A549 (cell line): Measurements from ENCODE around the gene SKP1. TPM values are rescaled to one million over a fixed set of nuclear protein-coding genes. Genes with fewer than 3 reads are reported as not detected.
A peak's percentile ranks its signal among the peaks of the same experiment; 100 is the strongest.

ENCODE experiments used
- ATAC-seq, 2 experiments: fragments of 200-7000 bp in 1 of 2; fragments of >200 bp in 1 of 2; cut with Nextera tagmentation in 1 of 2; cut with Tn5 transposase in 1 of 2; 3 replicates each; pipeline versions ENCODE4 v1.8.0 to v1.9.1; 2018 to 2020; ENCODE audit warnings: mild to moderate bottlenecking in 1 of 2, moderate library complexity in 1 of 2
- CTCF ChIA-PET: fragments of 300-600 bp; sonication (Branson Sonifier 250); formaldehyde crosslinking; extraction: SDS; loops from one replicate; lab custom pipeline; 2021; ENCODE audit warnings: antibody characterized with exemption, inconsistent platforms; lab: Yijun Ruan, JAX
- POLR2A ChIA-PET: fragments of 350-600 bp; formaldehyde crosslinking; extraction: SDS; loops from one replicate; lab custom pipeline; 2021; ENCODE audit warnings: antibody characterized with exemption, inconsistent platforms; lab: Yijun Ruan, JAX
- DNase-seq, 2 experiments: peaks; one replicate each; pipeline versions ENCODE4 v3.0.0 to v3.0.0-alpha.2; 2011 to 2016; ENCODE audit warnings: low read depth in 1 of 2, low spot score in 1 of 2
- FAIRE-seq: peaks from 2 replicates; lab custom pipeline; 2011; peaks lifted over from hg19 to GRCh38; lab: Jason Lieb, UNC
- H3K27ac ChIP-seq, 2 experiments: fragments of >200 bp; sonication (Bioruptor Twin); formaldehyde crosslinking; 3 replicates each; pipeline ENCODE4 v1.5.1; 2016 to 2017
- H3K4me1 ChIP-seq: fragments of >200 bp; sonication (Bioruptor Twin); formaldehyde crosslinking; 3 replicates; pipeline ENCODE4 v1.6.1; 2016
- H3K4me2 ChIP-seq: fragments of >200 bp; sonication (Bioruptor Twin); formaldehyde crosslinking; 3 replicates; pipeline ENCODE4 v1.6.1; 2016
- H3K4me3 ChIP-seq: fragments of >200 bp; sonication (Bioruptor Twin); formaldehyde crosslinking; 3 replicates; pipeline ENCODE4 v1.5.1; 2016
- H3K9me3 ChIP-seq: fragments of >200 bp; sonication (Bioruptor Twin); formaldehyde crosslinking; 3 replicates; pipeline ENCODE4 v1.6.1; 2016
- BHLHE40 ChIP-seq: IDR thresholded peaks from 2 replicates; pipeline ENCODE4 v1.6.1; 2012; ENCODE audit warnings: low read depth, low read length, inconsistent platforms
- CBX2 ChIP-seq: fragments of 200-600 bp; sonication (generic); IDR thresholded peaks from 2 replicates; pipeline ENCODE4 v1.6.1; 2016; ENCODE audit warnings: low read depth, mild to moderate bottlenecking, borderline replicate concordance
- CEBPB ChIP-seq, 2 experiments: fragments of >200 bp in 1 of 2; sonication (Bioruptor Twin) in 1 of 2; formaldehyde crosslinking in 1 of 2; IDR thresholded peaks; 2 replicates each; pipeline ENCODE4 v1.6.1; 2012 to 2016
- CHD4 ChIP-seq: fragments of 200-600 bp; sonication (generic); IDR thresholded peaks from 2 replicates; pipeline ENCODE4 v1.6.1; 2016; ENCODE audit warnings: antibody characterized with exemption, mild to moderate bottlenecking, borderline replicate concordance
- CTCF ChIP-seq: fragments of >200 bp; sonication (Bioruptor Twin); formaldehyde crosslinking; IDR thresholded peaks from 3 replicates; pipeline ENCODE4 v1.5.1; 2016
- FOSB ChIP-seq: fragments of 250-450 bp; sonication (Bioruptor Pico); IDR thresholded peaks from 2 replicates; pipeline ENCODE4 v1.5.0; 2020; ENCODE audit warnings: mild to moderate bottlenecking, moderate library complexity
- FOXS1 ChIP-seq: fragments of 250-450 bp; sonication (Bioruptor Pico); IDR thresholded peaks from 2 replicates; pipeline ENCODE4 v1.5.0; 2020; ENCODE audit warnings: mild to moderate bottlenecking, moderate library complexity
- HOXA7 ChIP-seq: fragments of 250-450 bp; sonication (Bioruptor Pico); IDR thresholded peaks from 2 replicates; pipeline ENCODE4 v1.5.0; 2020; ENCODE audit warnings: mild to moderate bottlenecking, moderate library complexity
- NPAS2 ChIP-seq: fragments of 250-450 bp; sonication (Bioruptor Pico); IDR thresholded peaks from 2 replicates; pipeline ENCODE4 v1.8.0; 2022; ENCODE audit warnings: mild to moderate bottlenecking, moderate library complexity, borderline replicate concordance
- NR3C1 ChIP-seq: fragments of >200 bp; sonication (Bioruptor Twin); formaldehyde crosslinking; IDR thresholded peaks from 3 replicates; pipeline ENCODE4 v1.6.1; 2017
- PHF8 ChIP-seq: fragments of 200-600 bp; sonication (generic); IDR thresholded peaks from 2 replicates; pipeline ENCODE4 v1.6.1; 2016; ENCODE audit warnings: low read depth, mild to moderate bottlenecking, antibody characterized with exemption, moderate library complexity, borderline replicate concordance
- POLR2A ChIP-seq: IDR thresholded peaks from 2 replicates; pipeline ENCODE4 v1.6.1; 2012; ENCODE audit warnings: mild to moderate bottlenecking, low read length
- POLR2AphosphoS2 ChIP-seq: conservative IDR thresholded peaks from 2 replicates; pipeline ENCODE4 v1.6.1; 2012; ENCODE audit warnings: low read length, improper control_type of control experiment, inconsistent platforms
- RAD21 ChIP-seq, 2 experiments: fragments of >200 bp in 1 of 2; sonication (Bioruptor Twin) in 1 of 2; formaldehyde crosslinking in 1 of 2; IDR thresholded peaks in 1 of 2; conservative IDR thresholded peaks in 1 of 2; 2 replicates in 1 of 2; 3 replicates in 1 of 2; pipeline ENCODE4 v1.6.1; 2012 to 2018; ENCODE audit warnings: inconsistent platforms in 1 of 2
- RARB ChIP-seq: fragments of 250-450 bp; sonication (Bioruptor Pico); IDR thresholded peaks from 2 replicates; pipeline ENCODE4 v1.8.0; 2021; ENCODE audit warnings: mild to moderate bottlenecking, moderate library complexity
- RCOR1 ChIP-seq: fragments of 150-350 bp; IDR thresholded peaks from 2 replicates; pipeline ENCODE4 v1.6.1; 2014; ENCODE audit warnings: antibody characterized with exemption, low read length, low read depth
- SMC3 ChIP-seq: fragments of >200 bp; sonication (Bioruptor Twin); formaldehyde crosslinking; IDR thresholded peaks from 3 replicates; pipeline ENCODE4 v1.6.1; 2018; ENCODE audit warnings: inconsistent platforms
- USF2 ChIP-seq: fragments of 450-650 bp; IDR thresholded peaks from 2 replicates; pipeline ENCODE4 v1.6.1; 2014; ENCODE audit warnings: antibody characterized with exemption
- ZFP36 ChIP-seq: fragments of 450-650 bp; IDR thresholded peaks from 2 replicates; pipeline ENCODE4 v1.6.1; 2014; ENCODE audit warnings: borderline replicate concordance; ENCODE audit not compliant: partially characterized antibody
- ZNF302 ChIP-seq: fragments of 250-450 bp; sonication (Bioruptor Pico); IDR thresholded peaks from 2 replicates; pipeline ENCODE4 v1.9.0; 2021; ENCODE audit warnings: inconsistent platforms, mild to moderate bottlenecking, moderate library complexity
- WGBS: methylation state at CpG from one replicate; pipeline ENCODE4 v1.1.6; 2017; ENCODE audit errors: missing lambda C conversion rate; 5-methylcytosine and 5-hydroxymethylcytosine counted together
- polyA plus RNA-seq, 4 experiments: library from polyadenylated mRNA; depleted of rRNA in 3 of 4; stranded (reverse); fragments of >200 nt; fragmentation: RNase III in 1 of 4; extraction: RNeasy Plus Mini Kit Qiagen cat#74134 plus additional on column Dnase treatment in 1 of 4; gene quantifications; 2 replicates in 3 of 4; 3 replicates in 1 of 4; pipeline ENCODE4 v1.2.3, GENCODE V29; 2011 to 2017
- TF ChIP-seq, protein P1 (sequence below): fragments of 250-450 bp; sonication (Bioruptor Pico); IDR thresholded peaks from 2 replicates; pipeline ENCODE4 v1.5.0; 2021; ENCODE audit warnings: mild to moderate bottlenecking, moderate library complexity, borderline replicate concordance

The SKP1 gene
- polyA plus RNA-seq, 2 of the 4 experiments (the other 2 are of a cell fraction) = 776 to 870 TPM

- TF ChIP-seq NPAS2 (CRISPR knock-in tag) (no peak), ZNF302 (no peak), FOSB (CRISPR knock-in tag) (no peak), HOXA7 (CRISPR knock-in tag) (no peak), FOXS1 (CRISPR knock-in tag) (no peak), CTCF (peak; percentile 60), BHLHE40 (peak; percentile 24; the same call in 1 of the 2 replicates), SMC3 (peak; percentile 69), POLR2AphosphoS2 (peak; percentile 40; the same call in 1 of the 2 replicates), CBX2 (no peak), RAD21 (conservative IDR thresholded peaks at IDR 0.05 in 1 of 2, IDR thresholded peaks at IDR 0.05 in 1 of 2) (peak; percentile 40 to 54; a peak in 4 of 5 replicates)
- TF ChIP-seq, protein P1, sequence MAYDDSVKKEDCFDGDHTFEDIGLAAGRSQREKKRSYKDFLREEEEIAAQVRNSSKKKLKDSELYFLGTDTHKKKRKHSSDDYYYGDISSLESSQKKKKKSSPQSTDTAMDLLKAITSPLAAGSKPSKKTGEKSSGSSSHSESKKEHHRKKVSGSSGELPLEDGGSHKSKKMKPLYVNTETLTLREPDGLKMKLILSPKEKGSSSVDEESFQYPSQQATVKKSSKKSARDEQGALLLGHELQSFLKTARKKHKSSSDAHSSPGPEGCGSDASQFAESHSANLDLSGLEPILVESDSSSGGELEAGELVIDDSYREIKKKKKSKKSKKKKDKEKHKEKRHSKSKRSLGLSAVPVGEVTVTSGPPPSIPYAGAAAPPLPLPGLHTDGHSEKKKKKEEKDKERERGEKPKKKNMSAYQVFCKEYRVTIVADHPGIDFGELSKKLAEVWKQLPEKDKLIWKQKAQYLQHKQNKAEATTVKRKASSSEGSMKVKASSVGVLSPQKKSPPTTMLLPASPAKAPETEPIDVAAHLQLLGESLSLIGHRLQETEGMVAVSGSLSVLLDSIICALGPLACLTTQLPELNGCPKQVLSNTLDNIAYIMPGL (CRISPR knock-in tag) = no peak
- H3K27ac ChIP-seq = no peak overlapping the region
- H3K4me2 ChIP-seq = no peak overlapping the region
- ATAC-seq (peak; percentile 74 to 90), FAIRE-seq (no peak), DNase-seq (peak; percentile 53 to 80)
- ChIA-PET POLR2A (no interaction called here), CTCF (interaction anchor here (0.6 to 20.9 kb wide), 23 partner anchors 7 to 531 kb away, joined by 3 to 546 read pairs (median 3); partner anchors contain the start of genes TCF7 and VDAC1)
- no peak overlapping the region for H3K4me3 ChIP-seq
- peaks cover 8% of the 10 kb centered on the region; the same call in 2 of the 3 replicates for H3K4me1 ChIP-seq
- no peaks in the 10 kb centered on the region for H3K9me3 ChIP-seq
- WGBS = 81% methylated on average over 12 of the region's 13 CpGs
These were observed 30.8 kb downstream of the SKP1 start for GRCh38 chr5:134145779-134146581.

DNA sequence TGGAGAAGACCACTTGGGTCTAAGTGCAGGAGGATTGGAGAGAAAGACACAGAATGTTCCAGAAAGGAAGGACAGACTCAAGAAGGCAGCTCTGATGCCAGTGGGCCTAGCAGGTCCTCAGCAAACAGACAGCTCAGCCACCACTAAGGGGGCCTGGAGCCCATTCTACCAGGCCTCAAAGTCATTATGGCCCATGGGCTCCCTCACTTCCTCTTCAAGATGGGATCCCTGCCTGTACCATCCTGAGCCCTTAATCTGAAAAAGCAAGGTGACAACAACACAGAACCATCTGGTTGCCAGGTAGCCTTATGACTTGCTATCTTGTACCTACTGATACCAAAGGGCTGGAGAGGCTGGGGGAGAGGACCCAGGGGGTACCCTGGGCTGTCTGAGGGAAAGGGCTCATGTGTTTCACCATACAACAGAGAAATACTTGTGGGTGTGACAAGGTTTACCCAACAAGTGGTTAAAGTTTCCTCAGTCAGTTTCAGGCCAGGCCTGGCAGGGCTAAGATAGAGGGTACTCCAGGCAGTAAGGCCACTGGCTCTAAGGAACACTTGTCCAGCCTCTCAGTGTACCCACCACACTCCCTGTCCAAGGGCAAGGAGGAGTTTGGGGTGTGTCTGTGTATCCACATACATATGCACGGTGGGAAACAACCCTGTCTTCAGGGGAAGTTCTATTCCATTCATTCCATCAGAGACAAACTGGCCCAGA lies 31.6 kb downstream of the SKP1 start:
- Histone ChIP-seq H3K27ac (no peak overlapping the region), H3K4me3 (no peak overlapping the region), H3K4me1 (peaks cover 13% of the 10 kb centered on the region; the same call in 2 of the 3 replicates), H3K4me2 (no peak overlapping the region), H3K9me3 (no peaks in the 10 kb centered on the region)
- WGBS = 50% methylated on average over 1 of the region's 1 CpG
- no peak for DNase-seq
- no peak for TF ChIP-seq ZFP36
- TF ChIP-seq FOXS1 (CRISPR knock-in tag) = no peak
- no peak for TF ChIP-seq CTCF
- no peak for TF ChIP-seq POLR2A
- TF ChIP-seq RCOR1 = no peak
- no peak for TF ChIP-seq NR3C1
- no peak for TF ChIP-seq PHF8
- TF ChIP-seq RARB (CRISPR knock-in tag) = no peak
- no peak for TF ChIP-seq NPAS2 (CRISPR knock-in tag)
- TF ChIP-seq HOXA7 (CRISPR knock-in tag) = no peak
- TF ChIP-seq CHD4 = no peak
- TF ChIP-seq, protein P1 (CRISPR knock-in tag) = no peak
- no peak for TF ChIP-seq CEBPB (IDR thresholded peaks at IDR 0.05)
- no peak for TF ChIP-seq USF2
- no peak for TF ChIP-seq RAD21 (conservative IDR thresholded peaks at IDR 0.05 in 1 of 2, IDR thresholded peaks at IDR 0.05 in 1 of 2)
- CTCF ChIA-PET = interaction anchor here (0.6 to 20.9 kb wide), 19 partner anchors 10 to 532 kb away, joined by 3 to 546 read pairs (median 3); partner anchors contain the start of gene TCF7
- no peak for FAIRE-seq
- POLR2A ChIA-PET = no interaction called here
- ATAC-seq = no peak
